HL-60 (cell line): ENCODE measurements around the gene YWHAQ.

Experiments
- DNase-seq, 2 experiments: peaks; one replicate each; pipeline ENCODE4 v3.0.0-alpha.2; 2010 to 2020; ENCODE audit warnings: low read depth in 1 of 2, low spot score in 1 of 2
- H3K27ac ChIP-seq: fragments of 250-450 bp; sonication (Bioruptor Pico); replicated peaks from 2 replicates; pipeline ENCODE4 v1.5.1; 2020; ENCODE audit warnings: mild to moderate bottlenecking, moderate library complexity
- H3K27me3 ChIP-seq: fragments of 250-450 bp; sonication (Bioruptor Pico); 2 replicates; pipeline ENCODE4 v1.5.1; 2021; ENCODE audit warnings: mild to moderate bottlenecking, moderate library complexity; ENCODE audit not compliant: insufficient read depth, poor library complexity, severe bottlenecking
- H3K4me3 ChIP-seq: replicated peaks from 2 replicates; pipeline ENCODE4 v1.5.1; 2011; ENCODE audit warnings: mild to moderate bottlenecking, control low read depth, low read length; ENCODE audit not compliant: insufficient read depth
- CTCF ChIP-seq: IDR thresholded peaks from one replicate; pipeline ENCODE4 v1.5.1; 2011; ENCODE audit warnings: low read length, control low read depth, inconsistent platforms; ENCODE audit not compliant: insufficient read depth
- GABPA ChIP-seq: IDR thresholded peaks from 2 replicates; pipeline ENCODE4 v1.6.1; 2012; ENCODE audit warnings: low read depth
- POLR2AphosphoS5 ChIP-seq: IDR thresholded peaks from 2 replicates; pipeline ENCODE4 v1.6.1; 2012; ENCODE audit warnings: low read depth
- REST ChIP-seq: IDR thresholded peaks from 2 replicates; pipeline ENCODE4 v1.6.1; 2012; ENCODE audit warnings: low read depth; ENCODE audit not compliant: insufficient replicate concordance
- SPI1 ChIP-seq: IDR thresholded peaks from 2 replicates; pipeline ENCODE4 v1.6.1; 2012; ENCODE audit warnings: low read depth, mild to moderate bottlenecking, borderline replicate concordance

YWHAQ gene

DNA sequence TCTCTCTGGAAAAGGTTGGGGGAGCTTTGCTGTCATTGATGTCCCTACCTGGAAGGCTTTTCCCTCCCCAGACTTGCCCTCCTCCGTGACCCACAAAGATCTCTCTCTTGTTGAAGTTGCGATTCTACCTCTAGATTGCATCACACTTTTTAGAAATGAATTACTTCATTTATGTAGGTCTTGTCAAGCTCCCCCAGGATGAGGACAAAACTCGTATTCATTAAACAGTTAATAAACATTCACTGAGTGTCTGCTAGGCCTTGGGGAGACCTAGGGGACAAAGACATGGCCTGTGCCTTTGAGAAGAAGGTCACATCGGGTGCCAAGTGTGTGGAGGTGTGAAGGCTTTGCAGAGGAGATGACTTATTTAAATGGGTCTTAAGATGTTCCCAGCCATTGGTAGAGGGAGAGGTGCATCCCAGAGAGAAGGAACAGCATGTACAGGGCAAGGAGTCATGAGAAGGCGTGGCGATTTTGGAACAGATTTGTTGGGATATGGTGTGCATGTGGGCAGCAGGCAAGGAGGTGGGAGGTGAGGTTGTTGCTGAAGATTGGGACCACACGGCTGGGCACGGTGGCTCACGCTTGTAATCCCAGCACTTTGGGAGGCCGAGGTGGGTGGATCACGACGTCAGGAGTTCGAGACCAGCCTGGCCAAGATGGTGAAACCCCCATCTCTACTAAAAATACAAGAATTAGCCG lies 9.8 kb upstream of the YWHAQ start:
- H3K27ac ChIP-seq, result no peak overlapping the region
- no peak for TF ChIP-seq GABPA
- no peak for TF ChIP-seq REST
- no peak for TF ChIP-seq CTCF
- TF ChIP-seq SPI1, result no peak
- no peak for TF ChIP-seq POLR2AphosphoS5
- H3K4me3 ChIP-seq, result no peak overlapping the region
- peaks cover 2% of the 10 kb centered on the region for H3K27me3 ChIP-seq
- DNase-seq, result no peak

DNA sequence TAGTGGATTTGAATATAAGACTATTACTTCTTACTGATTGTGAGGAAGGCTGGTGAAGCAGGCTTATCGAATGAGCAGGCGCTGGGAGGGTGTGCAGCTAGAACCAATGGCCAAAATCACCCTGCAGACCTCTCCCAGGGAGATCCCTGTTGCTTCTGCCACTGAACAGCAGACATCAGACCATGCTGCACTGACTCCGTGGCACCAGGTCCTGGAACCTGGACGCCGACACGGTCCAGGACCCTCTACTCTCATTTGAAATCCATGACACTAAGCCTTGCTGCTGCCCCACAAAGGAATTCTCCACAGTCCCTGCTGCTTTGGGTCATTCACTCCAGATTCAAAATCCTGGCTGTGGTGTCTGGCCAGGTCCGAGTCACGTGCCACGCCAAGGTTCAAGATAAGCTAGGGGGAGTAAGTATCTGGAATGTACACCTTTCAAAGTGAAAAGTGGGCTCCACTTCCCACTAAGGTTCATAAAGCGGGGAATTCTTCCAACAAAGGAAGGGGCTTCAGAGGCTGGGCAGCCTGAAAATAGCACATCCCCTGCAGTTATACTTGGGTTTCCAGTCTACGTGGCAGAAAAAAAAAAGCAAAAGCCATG lies 9.0 kb upstream of the YWHAQ start:
- TF ChIP-seq POLR2AphosphoS5 (no peak), GABPA (no peak), REST (no peak), CTCF (no peak), SPI1 (no peak)
- Histone ChIP-seq H3K4me3 (no peak overlapping the region), H3K27ac (no peak overlapping the region), H3K27me3 (peaks cover 2% of the 10 kb centered on the region)
- no peak for DNase-seq

DNA sequence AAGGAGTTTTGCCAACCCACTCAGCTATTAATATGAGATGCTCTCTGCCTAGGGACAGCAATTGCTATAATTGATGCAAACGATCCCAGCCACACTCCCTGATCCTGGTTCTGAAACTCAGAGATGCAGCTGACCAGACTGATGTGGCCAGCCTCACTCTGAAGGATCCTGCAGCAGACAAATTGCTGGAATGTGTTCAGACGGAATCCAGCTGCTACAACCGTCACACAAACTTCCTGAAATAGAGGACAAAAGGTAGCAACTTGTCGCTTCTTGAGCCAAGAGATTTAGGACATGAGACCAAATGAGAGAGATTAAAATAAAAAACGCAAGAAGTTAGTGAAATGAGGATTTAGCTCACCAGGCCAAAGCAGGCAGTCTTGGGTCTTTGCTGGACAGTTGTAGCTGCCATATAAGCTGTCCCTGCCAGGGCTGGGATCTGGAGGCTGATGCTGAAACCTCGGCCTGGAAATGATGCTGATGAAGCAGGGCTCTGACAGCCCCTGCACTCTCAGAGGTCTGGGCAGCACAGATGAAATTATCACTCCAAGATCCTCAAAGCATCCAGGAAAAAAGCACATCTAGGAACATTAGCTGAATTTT lies 8.3 kb upstream of the YWHAQ start:
- no peak overlapping the region for H3K27ac ChIP-seq

More for the DNA sequence above, 8.3 kb upstream of the YWHAQ start:
- TF ChIP-seq REST, result no peak
- TF ChIP-seq POLR2AphosphoS5, result no peak
- no peak for TF ChIP-seq SPI1
- H3K4me3 ChIP-seq, result no peak overlapping the region
- peaks cover 2% of the 10 kb centered on the region for H3K27me3 ChIP-seq
- no peak for DNase-seq
